IMR-90 (cell line): ENCODE results near the gene UNC13C. TPM values are rescaled to one million over a fixed set of nuclear protein-coding genes. Genes with fewer than 3 reads are reported as not detected.

Experiments
- ATAC-seq: fragments of 200-7000 bp; cut with Tn5 transposase; 2 replicates; pipeline ENCODE4 v1.9.1; 2020; ENCODE audit warnings: low read depth, mild to moderate bottlenecking, moderate library complexity
- BruUV-seq: library from RNA; stranded (reverse); fragments of 400-500 nt; replicated peaks from 2 replicates; lab custom pipeline; 2021; lab: Mats Ljungman, UMichigan
- CTCF ChIA-PET: fragments of 300-600 bp; formaldehyde crosslinking; extraction: SDS; loops from one replicate; lab custom pipeline; 2021; ENCODE audit warnings: antibody characterized with exemption; lab: Yijun Ruan, JAX
- POLR2A ChIA-PET: fragments of 300-600 bp; sonication (Branson Sonifier 250); formaldehyde crosslinking; loops from one replicate; lab custom pipeline; 2022; ENCODE audit warnings: antibody characterized with exemption; ENCODE audit not compliant: unreplicated experiment; lab: Charles Lee
- DNase-seq: peaks from one replicate; pipeline ENCODE4 v3.0.0; 2013
- H2AFZ ChIP-seq: replicated peaks from 2 replicates; pipeline ENCODE3; 2013; ENCODE audit warnings: low read length, mild to moderate bottlenecking; ENCODE audit not compliant: poor library complexity
- H2AK5ac ChIP-seq: 2 replicates; pipeline ENCODE4 v1.6.1; 2013; ENCODE audit warnings: low read depth, low read length, inconsistent platforms
- H2AK9ac ChIP-seq: replicated peaks from 2 replicates; pipeline ENCODE3; 2013; ENCODE audit warnings: mild to moderate bottlenecking, low read depth, low read length, moderate library complexity; ENCODE audit not compliant: poor library complexity
- H2BK120ac ChIP-seq: 2 replicates; pipeline ENCODE4 v1.6.1; 2013; ENCODE audit warnings: low read depth, low read length, inconsistent platforms
- H2BK15ac ChIP-seq: 3 replicates; pipeline ENCODE4 v1.6.1; 2013; ENCODE audit warnings: low read depth, low read length, inconsistent platforms
- H2BK20ac ChIP-seq: 2 replicates; pipeline ENCODE4 v1.6.1; 2013; ENCODE audit warnings: low read depth, mild to moderate bottlenecking, inconsistent platforms, low read length, moderate library complexity
- H2BK5ac ChIP-seq: 2 replicates; pipeline ENCODE4 v1.6.1; 2013; ENCODE audit warnings: mild to moderate bottlenecking, low read depth, low read length, inconsistent platforms; ENCODE audit not compliant: poor library complexity, severe bottlenecking
- H3K14ac ChIP-seq: replicated peaks from 2 replicates; pipeline ENCODE4 v1.6.1; 2013; ENCODE audit warnings: low read depth, low read length, inconsistent platforms
- H3K18ac ChIP-seq: 2 replicates; pipeline ENCODE4 v1.6.1; 2013; ENCODE audit warnings: low read depth, low read length, control low read depth
- H3K23ac ChIP-seq: 2 replicates; pipeline ENCODE4 v1.6.1; 2013; ENCODE audit warnings: low read depth, low read length, inconsistent platforms
- H3K27ac ChIP-seq: 2 replicates; pipeline ENCODE4 v1.5.1; 2013; ENCODE audit warnings: mild to moderate bottlenecking, control low read depth, low read length; ENCODE audit not compliant: insufficient read depth
- H3K27me3 ChIP-seq: 2 replicates; pipeline ENCODE4 v1.6.1; 2013; ENCODE audit warnings: low read length; ENCODE audit not compliant: control insufficient read depth, insufficient read depth
- H3K36me3 ChIP-seq: 2 replicates; pipeline ENCODE4 v1.6.1; 2013; ENCODE audit warnings: low read length, mixed read lengths; ENCODE audit not compliant: control insufficient read depth, insufficient read depth
- H3K4ac ChIP-seq: 2 replicates; pipeline ENCODE4 v1.6.1; 2013; ENCODE audit warnings: low read depth, low read length, inconsistent platforms
- H3K4me1 ChIP-seq: 2 replicates; pipeline ENCODE4 v1.6.1; 2013; ENCODE audit warnings: low read length, mixed read lengths; ENCODE audit not compliant: control insufficient read depth, insufficient read depth
- H3K4me2 ChIP-seq: 2 replicates; pipeline ENCODE4 v1.6.1; 2013; ENCODE audit warnings: low read depth, mild to moderate bottlenecking, control low read depth, low read length, moderate library complexity
- H3K4me3 ChIP-seq: 2 replicates; pipeline ENCODE4 v1.5.1; 2013; ENCODE audit warnings: low read depth, mild to moderate bottlenecking, control low read depth, low read length, moderate library complexity; ENCODE audit not compliant: insufficient read depth
- H3K56ac ChIP-seq: 2 replicates; pipeline ENCODE4 v1.6.1; 2013; ENCODE audit warnings: low read length, inconsistent platforms; ENCODE audit not compliant: insufficient read depth; ENCODE audit errors: extremely low read depth
- H3K79me1 ChIP-seq, 2 experiments: 2 replicates each; pipeline ENCODE4 v1.6.1; 2013; ENCODE audit warnings: low read length in 2 of 2, inconsistent platforms in 1 of 2, low read depth in 1 of 2
- H3K9ac ChIP-seq: 2 replicates; pipeline ENCODE4 v1.6.1; 2013; ENCODE audit warnings: low read depth, low read length, control low read depth
- H3K9me1 ChIP-seq: 2 replicates; pipeline ENCODE4 v1.6.1; 2013; ENCODE audit warnings: low read length, inconsistent platforms; ENCODE audit not compliant: insufficient read depth
- H3K9me3 ChIP-seq: 2 replicates; pipeline ENCODE4 v1.6.1; 2013; ENCODE audit warnings: low read length; ENCODE audit not compliant: control insufficient read depth, insufficient read depth
- H4K20me1 ChIP-seq: 2 replicates; pipeline ENCODE4 v1.6.1; 2013; ENCODE audit warnings: low read length, inconsistent platforms; ENCODE audit not compliant: insufficient read depth
- H4K5ac ChIP-seq: 2 replicates; pipeline ENCODE4 v1.6.1; 2013; ENCODE audit warnings: mild to moderate bottlenecking, low read depth, low read length, control low read depth
- H4K8ac ChIP-seq, 2 experiments: 2 replicates each; pipeline ENCODE4 v1.6.1; 2013; ENCODE audit warnings: low read depth in 2 of 2, low read length in 2 of 2, control low read depth in 1 of 2, inconsistent platforms in 1 of 2
- H4K91ac ChIP-seq: 2 replicates; pipeline ENCODE4 v1.6.1; 2013; ENCODE audit warnings: low read depth, low read length, inconsistent platforms; ENCODE audit not compliant: insufficient read depth
- BHLHE40 ChIP-seq: fragments of 150-350 bp; IDR thresholded peaks from 2 replicates; pipeline ENCODE4 v1.6.1; 2016; ENCODE audit warnings: mild to moderate bottlenecking, low read depth, low read length
- CEBPB ChIP-seq: IDR thresholded peaks from 2 replicates; pipeline ENCODE4 v1.6.1; 2012; ENCODE audit warnings: low read depth, low read length, improper control_type of control experiment
- CHD1 ChIP-seq: IDR thresholded peaks from 2 replicates; pipeline ENCODE4 v1.6.1; 2012; ENCODE audit warnings: low read depth, low read length, improper control_type of control experiment
- ELK1 ChIP-seq: fragments of 150-350 bp; IDR thresholded peaks from 2 replicates; pipeline ENCODE4 v1.6.1; 2016; ENCODE audit warnings: low read depth, mild to moderate bottlenecking, low read length, moderate library complexity, borderline replicate concordance
- FOS ChIP-seq: fragments of 150-350 bp; IDR thresholded peaks from 2 replicates; pipeline ENCODE4 v1.6.1; 2016; ENCODE audit warnings: low read depth, low read length
- MAFK ChIP-seq: IDR thresholded peaks from 2 replicates; pipeline ENCODE4 v1.6.1; 2012; ENCODE audit warnings: low read depth, low read length, improper control_type of control experiment
- MAZ ChIP-seq: IDR thresholded peaks from 2 replicates; pipeline ENCODE4 v1.6.1; 2012; ENCODE audit warnings: low read depth, mild to moderate bottlenecking, low read length, improper control_type of control experiment, moderate library complexity, borderline replicate concordance
- MXI1 ChIP-seq: IDR thresholded peaks from 2 replicates; pipeline ENCODE4 v1.6.1; 2012; ENCODE audit warnings: low read depth, mild to moderate bottlenecking, low read length, moderate library complexity, borderline replicate concordance
- NFE2L2 ChIP-seq: fragments of 150-350 bp; IDR thresholded peaks from 2 replicates; pipeline ENCODE4 v1.6.1; 2016; ENCODE audit warnings: low read depth, mild to moderate bottlenecking, low read length
- POLR2A ChIP-seq: IDR thresholded peaks from 2 replicates; pipeline ENCODE4 v1.6.1; 2012; ENCODE audit warnings: mild to moderate bottlenecking, low read depth, low read length
- RAD21 ChIP-seq: IDR thresholded peaks from 2 replicates; pipeline ENCODE4 v1.6.1; 2012; ENCODE audit warnings: low read length, improper control_type of control experiment
- RCOR1 ChIP-seq: IDR thresholded peaks from 2 replicates; pipeline ENCODE4 v1.6.1; 2012; ENCODE audit warnings: mild to moderate bottlenecking, low read length, improper control_type of control experiment; ENCODE audit not compliant: insufficient replicate concordance
- RFX5 ChIP-seq: IDR thresholded peaks from 2 replicates; pipeline ENCODE4 v1.8.0; 2012; ENCODE audit warnings: low read depth, mild to moderate bottlenecking, low read length, moderate library complexity
- SMC3 ChIP-seq: fragments of 150-350 bp; IDR thresholded peaks from 2 replicates; pipeline ENCODE4 v1.6.1; 2016; ENCODE audit warnings: low read depth, mild to moderate bottlenecking, antibody characterized with exemption, low read length, moderate library complexity
- USF2 ChIP-seq: fragments of 150-350 bp; IDR thresholded peaks from 2 replicates; pipeline ENCODE4 v1.6.1; 2017; ENCODE audit warnings: mild to moderate bottlenecking, antibody characterized with exemption, low read length, low read depth
- dilution Hi-C: fragments of 300-500 bp; cut with HindIII; formaldehyde crosslinking; loops from one replicate; pipeline ENCODE4 v1.14.3; 2018; ENCODE audit warnings: low sequenced_read_pairs; ENCODE audit not compliant: unreplicated experiment
- in situ Hi-C: fragments of 300-500 bp; cut with MboI; formaldehyde crosslinking; loops from 3 replicates; pipeline ENCODE4 v1.14.3; 2019; ENCODE audit warnings: low sequenced_read_pairs, inconsistent platforms, mixed read lengths
- intact Hi-C: fragments of 100-400 bp; cut with micrococcal nuclease; formaldehyde crosslinking; loops from 2 replicates; pipeline ENCODE4 v1.10.0; 2022
- polyA plus RNA-seq, 3 experiments: library from polyadenylated mRNA; depleted of rRNA; stranded (reverse); fragments of >200 nt; gene quantifications; 2 replicates each; pipeline ENCODE4 v1.2.3, GENCODE V29; 2012; ENCODE audit warnings: low replicate concordance in 1 of 3
- total RNA-seq: library from RNA; depleted of rRNA; stranded (reverse); fragments of >200 nt; gene quantifications from 2 replicates; pipeline ENCODE4 v1.2.3, GENCODE V29; 2012
- TF ChIP-seq, protein P1 (sequence below): conservative IDR thresholded peaks from 2 replicates; pipeline ENCODE4 v1.5.1; 2012; ENCODE audit warnings: mild to moderate bottlenecking, low read depth, low read length, improper control_type of control experiment

Gene UNC13C
- total and polyA plus RNA-seq, 2 of the 4 experiments (the other 2 are of a cell fraction): not detected

DNA sequence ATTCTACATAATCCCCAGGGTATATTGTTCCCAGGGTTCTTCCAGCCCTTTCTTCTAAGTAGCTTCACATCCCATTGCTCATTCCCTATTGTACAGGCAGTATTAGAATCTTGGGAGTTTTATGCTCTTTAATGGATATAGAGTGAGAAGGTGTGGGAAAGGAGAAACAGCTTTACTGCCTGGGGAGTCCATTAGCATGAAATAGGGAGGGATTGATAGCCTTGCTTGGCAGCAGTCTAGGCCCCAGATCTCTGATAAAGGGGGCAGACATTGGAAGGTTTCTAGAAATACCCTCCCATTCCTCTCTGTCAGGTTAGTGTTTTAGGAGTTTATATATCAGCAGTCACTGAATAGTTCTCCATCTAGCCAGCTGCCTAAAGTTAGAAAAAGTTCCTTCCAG, 334.3 kb downstream of the UNC13C start:
- DNase-seq: no peak
- no peaks in the 10 kb centered on the region for H3K79me1 ChIP-seq
- H3K27me3 ChIP-seq: no peaks in the 10 kb centered on the region
- no peak overlapping the region for H3K56ac ChIP-seq
- H2BK5ac ChIP-seq: no peak overlapping the region
- no peak overlapping the region for H4K5ac ChIP-seq
- no peaks in the 10 kb centered on the region; the same call in 1 of the 2 replicates for H3K9me3 ChIP-seq
- no peaks in the 10 kb centered on the region for H3K4me1 ChIP-seq
- H4K91ac ChIP-seq: no peak overlapping the region
- H3K4ac ChIP-seq: no peak overlapping the region
- no peak overlapping the region for H2AK5ac ChIP-seq
- no peak overlapping the region for H2AK9ac ChIP-seq
- no peak overlapping the region for H3K4me2 ChIP-seq
- H2BK120ac ChIP-seq: no peak overlapping the region
- H2BK20ac ChIP-seq: no peak overlapping the region
- H3K18ac ChIP-seq: no peak overlapping the region
- no peak for ATAC-seq
- H4K8ac ChIP-seq: no peak overlapping the region
- no peak overlapping the region for H3K27ac ChIP-seq
- BruUV-seq: no TSS peak
- no peaks in the 10 kb centered on the region for H3K9me1 ChIP-seq
- dilution Hi-C loops (no loop called here), in situ Hi-C loops (no loop called here), intact Hi-C loops (no loop called here)
- H3K23ac ChIP-seq: no peak overlapping the region
- H2AFZ ChIP-seq: no peak overlapping the region
- no peak for TF ChIP-seq MAZ
- TF ChIP-seq MAFK: no peak
- TF ChIP-seq RAD21: no peak
- no peak for TF ChIP-seq RCOR1
- no peak for TF ChIP-seq CEBPB
- TF ChIP-seq BHLHE40: no peak
- TF ChIP-seq, protein P1, sequence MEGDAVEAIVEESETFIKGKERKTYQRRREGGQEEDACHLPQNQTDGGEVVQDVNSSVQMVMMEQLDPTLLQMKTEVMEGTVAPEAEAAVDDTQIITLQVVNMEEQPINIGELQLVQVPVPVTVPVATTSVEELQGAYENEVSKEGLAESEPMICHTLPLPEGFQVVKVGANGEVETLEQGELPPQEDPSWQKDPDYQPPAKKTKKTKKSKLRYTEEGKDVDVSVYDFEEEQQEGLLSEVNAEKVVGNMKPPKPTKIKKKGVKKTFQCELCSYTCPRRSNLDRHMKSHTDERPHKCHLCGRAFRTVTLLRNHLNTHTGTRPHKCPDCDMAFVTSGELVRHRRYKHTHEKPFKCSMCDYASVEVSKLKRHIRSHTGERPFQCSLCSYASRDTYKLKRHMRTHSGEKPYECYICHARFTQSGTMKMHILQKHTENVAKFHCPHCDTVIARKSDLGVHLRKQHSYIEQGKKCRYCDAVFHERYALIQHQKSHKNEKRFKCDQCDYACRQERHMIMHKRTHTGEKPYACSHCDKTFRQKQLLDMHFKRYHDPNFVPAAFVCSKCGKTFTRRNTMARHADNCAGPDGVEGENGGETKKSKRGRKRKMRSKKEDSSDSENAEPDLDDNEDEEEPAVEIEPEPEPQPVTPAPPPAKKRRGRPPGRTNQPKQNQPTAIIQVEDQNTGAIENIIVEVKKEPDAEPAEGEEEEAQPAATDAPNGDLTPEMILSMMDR: no peak
- no peak for TF ChIP-seq POLR2A
- TF ChIP-seq FOS: no peak
- no peak for TF ChIP-seq CHD1
- TF ChIP-seq MXI1: no peak
- TF ChIP-seq ELK1: no peak
- TF ChIP-seq NFE2L2: no peak
- TF ChIP-seq USF2: no peak
- TF ChIP-seq RFX5: no peak
- TF ChIP-seq SMC3: no peak
- no peaks in the 10 kb centered on the region for H4K20me1 ChIP-seq
- CTCF ChIA-PET: no interaction called here
- H3K9ac ChIP-seq: no peak overlapping the region
- no peaks in the 10 kb centered on the region for H3K36me3 ChIP-seq
- POLR2A ChIA-PET: no interaction called here
- H3K4me3 ChIP-seq: no peak overlapping the region
- no peak overlapping the region for H2BK15ac ChIP-seq
- H3K14ac ChIP-seq: no peak overlapping the region
